SU-DHL-6 (cell line): ENCODE results near the gene ZDHHC8.

Source experiments
- H2AFZ ChIP-seq: fragments of 200-600 bp; sonication (generic); 2 replicates; pipeline ENCODE4 v1.6.1; 2014; ENCODE audit warnings: low read depth, mild to moderate bottlenecking, moderate library complexity, mixed read lengths, antibody characterized with exemption, low read length; ENCODE audit not compliant: severe bottlenecking
- H3F3A ChIP-seq: fragments of 200-600 bp; shearing (Covaris generic); 2 replicates; pipeline ENCODE4 v1.6.0; 2016; ENCODE audit warnings: antibody characterized with exemption, mild to moderate bottlenecking; ENCODE audit not compliant: insufficient read depth
- H3K27ac ChIP-seq: fragments of 200-600 bp; sonication (generic); 2 replicates; pipeline ENCODE4 v1.5.1; 2016; ENCODE audit warnings: low read depth, mild to moderate bottlenecking, low read length, moderate library complexity, mixed read lengths
- H3K27me3 ChIP-seq: fragments of 200-600 bp; sonication (generic), shearing (Covaris generic); 2 replicates; pipeline ENCODE4 v1.6.0; 2014; ENCODE audit warnings: mild to moderate bottlenecking, low read length
- H3K36me3 ChIP-seq: fragments of 200-600 bp; sonication (generic); 2 replicates; pipeline ENCODE4 v1.6.1; 2014; ENCODE audit warnings: mild to moderate bottlenecking, low read length, mixed read lengths
- H3K4me2 ChIP-seq: fragments of 300-600, 200-600 bp; shearing (Covaris generic), sonication (generic); 2 replicates; pipeline ENCODE4 v1.6.0; 2014; ENCODE audit warnings: low read length, low read depth, mild to moderate bottlenecking; ENCODE audit not compliant: poor library complexity, severe bottlenecking
- H3K4me3 ChIP-seq: fragments of 200-600 bp; sonication (generic); 2 replicates; pipeline ENCODE4 v1.5.1; 2014; ENCODE audit warnings: antibody characterized with exemption, low read length, mild to moderate bottlenecking, mixed read lengths; ENCODE audit not compliant: insufficient read depth, poor library complexity, severe bottlenecking
- H3K79me2 ChIP-seq: fragments of 200-600 bp; sonication (generic); 2 replicates; pipeline ENCODE4 v1.6.1; 2014; ENCODE audit warnings: mild to moderate bottlenecking, low read length, moderate library complexity; ENCODE audit not compliant: insufficient read depth
- H3K9ac ChIP-seq: fragments of 200-600 bp; sonication (generic); 2 replicates; pipeline ENCODE4 v1.7.0; 2014; ENCODE audit warnings: mild to moderate bottlenecking, low read length
- H3K9me2 ChIP-seq: fragments of 200-600 bp; sonication (generic); replicated peaks from 2 replicates; pipeline ENCODE4 v1.6.1; 2014; ENCODE audit warnings: low read length; ENCODE audit not compliant: insufficient read depth
- H3K9me3 ChIP-seq: fragments of 200-600 bp; sonication (generic); 2 replicates; pipeline ENCODE4 v1.6.1; 2014; ENCODE audit warnings: low read length, mixed read lengths; ENCODE audit not compliant: insufficient read depth
- H4K20me1 ChIP-seq: fragments of 200-600 bp; sonication (generic); 2 replicates; pipeline ENCODE4 v1.6.1; 2014; ENCODE audit warnings: low read depth, mild to moderate bottlenecking, antibody characterized with exemption, low read length, moderate library complexity, mixed read lengths
- EZH2phosphoT487 ChIP-seq: fragments of 200-600 bp; sonication (generic), shearing (Covaris generic); conservative IDR thresholded peaks from 2 replicates; pipeline ENCODE4 v1.6.1; 2018; ENCODE audit warnings: mild to moderate bottlenecking, antibody characterized with exemption, low read length, moderate library complexity, mixed read lengths
- TF ChIP-seq, protein P1 (sequence below): fragments of 200-600 bp; sonication (generic); IDR thresholded peaks from one replicate; pipeline ENCODE4 v1.5.1; 2017; ENCODE audit warnings: antibody characterized with exemption, mild to moderate bottlenecking, low read length, moderate library complexity; ENCODE audit not compliant: insufficient read depth, poor library complexity, severe bottlenecking

ZDHHC8 gene

DNA sequence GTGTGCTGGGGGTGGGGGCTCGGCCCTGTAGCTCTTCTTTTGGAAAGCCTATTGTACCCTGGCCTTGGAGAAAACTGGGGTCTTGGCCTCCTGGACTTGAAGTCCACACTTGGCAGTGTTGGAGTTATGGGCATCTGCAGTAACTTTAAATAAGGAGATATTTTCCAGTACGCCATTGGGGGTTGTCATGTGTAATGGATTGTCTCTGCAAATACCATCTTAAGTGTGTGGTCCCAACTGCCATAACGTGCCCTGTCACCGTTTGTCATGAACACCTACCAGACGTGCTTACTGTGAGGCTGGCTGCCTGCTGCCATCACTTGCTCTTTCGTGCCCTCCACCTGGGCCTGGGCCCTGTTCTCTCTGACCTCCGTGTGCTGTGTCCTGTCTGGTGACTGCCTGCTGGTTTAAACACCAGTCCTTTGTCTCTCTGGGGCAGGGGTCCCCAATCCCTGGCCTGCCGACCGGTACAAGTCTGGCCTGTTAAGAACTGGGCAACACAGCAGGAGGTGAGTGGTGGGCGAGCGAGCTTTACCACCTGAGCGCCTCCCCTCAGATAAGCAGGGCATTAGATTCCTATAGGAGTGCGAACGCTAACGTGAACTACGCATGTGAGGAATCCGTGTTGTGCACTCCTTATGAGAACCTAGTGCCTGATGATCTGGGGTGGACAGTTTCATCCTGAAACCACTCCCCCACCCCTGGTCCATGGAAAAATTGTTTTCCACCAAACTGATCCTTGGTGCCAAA is 3.6 kb upstream of the ZDHHC8 start:
- H3F3A ChIP-seq, result no peaks in the 10 kb centered on the region
- no peaks in the 10 kb centered on the region for H3K9me2 ChIP-seq
- H4K20me1 ChIP-seq, result no peaks in the 10 kb centered on the region
- H3K36me3 ChIP-seq, result no peaks in the 10 kb centered on the region
- H3K79me2 ChIP-seq, result no peaks in the 10 kb centered on the region
- TF ChIP-seq EZH2phosphoT487, result no peak
- TF ChIP-seq, protein P1, sequence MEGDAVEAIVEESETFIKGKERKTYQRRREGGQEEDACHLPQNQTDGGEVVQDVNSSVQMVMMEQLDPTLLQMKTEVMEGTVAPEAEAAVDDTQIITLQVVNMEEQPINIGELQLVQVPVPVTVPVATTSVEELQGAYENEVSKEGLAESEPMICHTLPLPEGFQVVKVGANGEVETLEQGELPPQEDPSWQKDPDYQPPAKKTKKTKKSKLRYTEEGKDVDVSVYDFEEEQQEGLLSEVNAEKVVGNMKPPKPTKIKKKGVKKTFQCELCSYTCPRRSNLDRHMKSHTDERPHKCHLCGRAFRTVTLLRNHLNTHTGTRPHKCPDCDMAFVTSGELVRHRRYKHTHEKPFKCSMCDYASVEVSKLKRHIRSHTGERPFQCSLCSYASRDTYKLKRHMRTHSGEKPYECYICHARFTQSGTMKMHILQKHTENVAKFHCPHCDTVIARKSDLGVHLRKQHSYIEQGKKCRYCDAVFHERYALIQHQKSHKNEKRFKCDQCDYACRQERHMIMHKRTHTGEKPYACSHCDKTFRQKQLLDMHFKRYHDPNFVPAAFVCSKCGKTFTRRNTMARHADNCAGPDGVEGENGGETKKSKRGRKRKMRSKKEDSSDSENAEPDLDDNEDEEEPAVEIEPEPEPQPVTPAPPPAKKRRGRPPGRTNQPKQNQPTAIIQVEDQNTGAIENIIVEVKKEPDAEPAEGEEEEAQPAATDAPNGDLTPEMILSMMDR, result no peak
- no peaks in the 10 kb centered on the region for H3K9me3 ChIP-seq
- no peaks in the 10 kb centered on the region for H3K27me3 ChIP-seq
- no peak overlapping the region for H3K4me2 ChIP-seq
- no peak overlapping the region for H3K4me3 ChIP-seq
- H3K9ac ChIP-seq, result no peak overlapping the region
- H3K27ac ChIP-seq, result no peak overlapping the region
- no peak overlapping the region for H2AFZ ChIP-seq

DNA sequence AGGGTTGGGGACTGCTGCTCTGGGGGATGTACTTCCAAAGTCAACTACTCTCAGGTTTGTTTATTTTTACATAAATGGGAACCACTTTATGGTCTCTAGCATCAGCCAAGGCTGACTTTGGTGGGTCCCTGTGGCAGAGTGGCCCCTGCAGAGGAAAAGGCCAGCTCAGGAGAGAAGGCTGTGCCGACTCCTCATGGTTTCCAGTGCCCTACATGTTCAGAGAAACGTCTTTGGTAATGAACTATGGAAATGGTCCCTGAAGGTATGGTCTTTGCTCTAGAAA is 3.0 kb upstream of the ZDHHC8 start:
- Histone ChIP-seq H3K9me3 (no peaks in the 10 kb centered on the region), H3K9ac (no peak overlapping the region), H3K79me2 (no peaks in the 10 kb centered on the region), H3F3A (no peaks in the 10 kb centered on the region), H3K27ac (no peak overlapping the region), H4K20me1 (no peaks in the 10 kb centered on the region), H3K9me2 (no peaks in the 10 kb centered on the region), H3K36me3 (no peaks in the 10 kb centered on the region), H3K4me2 (no peak overlapping the region), H2AFZ (no peak overlapping the region), H3K4me3 (no peak overlapping the region), H3K27me3 (no peaks in the 10 kb centered on the region)
- TF ChIP-seq EZH2phosphoT487, result no peak

DNA sequence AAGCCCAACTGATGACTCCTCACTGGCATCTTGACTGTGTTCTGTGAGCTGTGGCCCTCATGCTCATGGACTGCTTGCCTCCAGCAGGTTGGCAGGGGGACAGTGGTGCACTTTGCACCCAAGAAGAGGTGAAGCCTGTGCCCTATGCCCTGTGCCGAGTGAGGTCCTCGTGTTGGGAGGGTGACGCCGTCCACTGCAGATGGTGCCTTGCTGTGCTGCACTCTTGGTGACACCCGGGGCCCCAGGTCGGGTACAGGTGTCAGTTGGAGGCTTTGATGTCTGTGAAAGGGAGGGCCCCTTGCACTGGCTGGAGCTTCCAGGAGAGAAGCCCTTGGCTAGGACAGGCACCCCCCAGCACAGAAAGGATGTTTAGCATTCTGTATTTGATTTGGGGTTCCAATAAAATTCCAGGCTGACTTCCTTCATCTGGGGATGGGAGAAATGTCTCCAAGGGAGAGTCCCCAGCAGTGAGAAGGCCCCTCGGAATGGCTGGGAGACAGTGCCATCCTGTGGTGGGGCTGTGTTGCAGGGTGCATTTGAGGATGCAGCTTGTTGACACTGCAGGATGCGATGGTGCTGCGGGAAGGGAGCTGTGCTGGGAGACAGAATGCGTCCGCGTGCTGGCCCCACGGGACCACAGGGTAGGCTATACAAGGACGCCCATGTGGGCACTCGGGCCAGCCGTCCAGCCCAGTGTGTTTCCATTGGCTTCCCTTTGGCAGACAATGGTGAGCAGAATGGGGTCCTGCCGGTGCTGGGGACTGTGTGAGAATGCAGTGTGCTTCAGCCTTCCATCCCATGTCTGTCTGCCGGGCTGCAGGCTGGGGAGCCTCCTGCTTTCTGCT is 2.5 kb upstream of the ZDHHC8 start:
- Histone ChIP-seq H3K36me3 (no peaks in the 10 kb centered on the region), H3K4me3 (no peak overlapping the region), H3K4me2 (no peak overlapping the region), H3K9ac (no peak overlapping the region), H3F3A (no peaks in the 10 kb centered on the region), H3K27ac (no peak overlapping the region), H4K20me1 (no peaks in the 10 kb centered on the region), H3K27me3 (no peaks in the 10 kb centered on the region), H2AFZ (no peak overlapping the region), H3K79me2 (no peaks in the 10 kb centered on the region), H3K9me3 (no peaks in the 10 kb centered on the region), H3K9me2 (no peaks in the 10 kb centered on the region)
- TF ChIP-seq, protein P1, result no peak
- no peak for TF ChIP-seq EZH2phosphoT487

DNA sequence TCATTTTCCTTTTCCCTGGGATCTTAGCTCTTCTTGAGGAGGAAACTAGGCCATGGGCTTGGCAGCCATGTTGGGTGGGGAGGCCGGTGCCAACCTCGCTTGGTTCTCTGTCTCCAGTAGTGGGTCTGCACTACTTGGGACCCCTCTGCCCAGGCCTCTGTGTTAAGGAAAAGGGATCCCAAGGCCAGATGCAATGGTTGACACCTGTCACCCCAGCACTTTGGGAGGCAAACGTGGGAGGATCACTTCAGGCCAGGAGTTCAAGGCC is 1.9 kb upstream of the ZDHHC8 start:
- Histone ChIP-seq H3K9me3 (no peaks in the 10 kb centered on the region), H3K27ac (no peak overlapping the region), H3K27me3 (no peaks in the 10 kb centered on the region), H4K20me1 (no peaks in the 10 kb centered on the region), H3K9ac (no peak overlapping the region), H3K36me3 (no peaks in the 10 kb centered on the region), H3K9me2 (no peaks in the 10 kb centered on the region), H3K79me2 (no peaks in the 10 kb centered on the region), H3F3A (no peaks in the 10 kb centered on the region), H3K4me3 (no peak overlapping the region), H2AFZ (no peak overlapping the region), H3K4me2 (no peak overlapping the region)
- TF ChIP-seq EZH2phosphoT487, result no peak
- TF ChIP-seq, protein P1, result no peak
